ENCODE data around the gene ADCY6.

DNA sequence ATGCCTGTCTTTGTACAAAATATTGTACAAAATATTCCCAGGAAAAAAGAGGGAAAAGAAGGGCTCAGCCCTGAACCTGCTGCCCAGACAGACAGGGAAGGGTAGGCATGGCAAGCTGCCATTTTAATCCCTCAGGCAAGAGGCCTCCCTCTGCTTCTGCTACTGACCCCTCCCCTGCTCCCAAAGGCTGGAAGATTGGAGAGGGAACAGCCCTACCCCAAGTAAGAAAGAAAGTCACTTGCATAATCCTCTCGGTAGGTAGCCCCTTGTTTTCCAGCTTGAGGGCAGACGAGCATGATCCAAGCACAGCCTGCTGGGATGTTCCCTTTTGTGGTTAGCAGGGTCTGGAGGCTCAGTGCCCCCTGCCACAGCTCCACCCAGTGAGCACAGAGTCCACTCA lies 20.7 kb downstream of the ADCY6 start:
- TF ChIP-seq, protein P1, sequence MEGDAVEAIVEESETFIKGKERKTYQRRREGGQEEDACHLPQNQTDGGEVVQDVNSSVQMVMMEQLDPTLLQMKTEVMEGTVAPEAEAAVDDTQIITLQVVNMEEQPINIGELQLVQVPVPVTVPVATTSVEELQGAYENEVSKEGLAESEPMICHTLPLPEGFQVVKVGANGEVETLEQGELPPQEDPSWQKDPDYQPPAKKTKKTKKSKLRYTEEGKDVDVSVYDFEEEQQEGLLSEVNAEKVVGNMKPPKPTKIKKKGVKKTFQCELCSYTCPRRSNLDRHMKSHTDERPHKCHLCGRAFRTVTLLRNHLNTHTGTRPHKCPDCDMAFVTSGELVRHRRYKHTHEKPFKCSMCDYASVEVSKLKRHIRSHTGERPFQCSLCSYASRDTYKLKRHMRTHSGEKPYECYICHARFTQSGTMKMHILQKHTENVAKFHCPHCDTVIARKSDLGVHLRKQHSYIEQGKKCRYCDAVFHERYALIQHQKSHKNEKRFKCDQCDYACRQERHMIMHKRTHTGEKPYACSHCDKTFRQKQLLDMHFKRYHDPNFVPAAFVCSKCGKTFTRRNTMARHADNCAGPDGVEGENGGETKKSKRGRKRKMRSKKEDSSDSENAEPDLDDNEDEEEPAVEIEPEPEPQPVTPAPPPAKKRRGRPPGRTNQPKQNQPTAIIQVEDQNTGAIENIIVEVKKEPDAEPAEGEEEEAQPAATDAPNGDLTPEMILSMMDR (IDR thresholded peaks at IDR 0.05; ENCODE audit: borderline replicate concordance, extremely low read depth, low read length, poor library complexity, severe bottlenecking): no peak
- TF ChIP-seq EZH2 (IDR thresholded peaks at IDR 0.05; ENCODE audit: borderline replicate concordance, low read depth, low read length, severe bottlenecking): no peak

All from DND-41 (cell line).